HG03571 (cell line): ENCODE data around the gene SUN5.
"Not testable (repeated sequence)": the region's sequence is repeated elsewhere in the genome, so short reads cannot be mapped to it uniquely, and the experiment has no call there.

Source experiments
- ATAC-seq: cut with Tn5 transposase; IDR thresholded peaks from one replicate; pipeline ENCODE4 v1.9.1; 2021; ENCODE audit not compliant: unreplicated experiment

The SUN5 gene

DNA sequence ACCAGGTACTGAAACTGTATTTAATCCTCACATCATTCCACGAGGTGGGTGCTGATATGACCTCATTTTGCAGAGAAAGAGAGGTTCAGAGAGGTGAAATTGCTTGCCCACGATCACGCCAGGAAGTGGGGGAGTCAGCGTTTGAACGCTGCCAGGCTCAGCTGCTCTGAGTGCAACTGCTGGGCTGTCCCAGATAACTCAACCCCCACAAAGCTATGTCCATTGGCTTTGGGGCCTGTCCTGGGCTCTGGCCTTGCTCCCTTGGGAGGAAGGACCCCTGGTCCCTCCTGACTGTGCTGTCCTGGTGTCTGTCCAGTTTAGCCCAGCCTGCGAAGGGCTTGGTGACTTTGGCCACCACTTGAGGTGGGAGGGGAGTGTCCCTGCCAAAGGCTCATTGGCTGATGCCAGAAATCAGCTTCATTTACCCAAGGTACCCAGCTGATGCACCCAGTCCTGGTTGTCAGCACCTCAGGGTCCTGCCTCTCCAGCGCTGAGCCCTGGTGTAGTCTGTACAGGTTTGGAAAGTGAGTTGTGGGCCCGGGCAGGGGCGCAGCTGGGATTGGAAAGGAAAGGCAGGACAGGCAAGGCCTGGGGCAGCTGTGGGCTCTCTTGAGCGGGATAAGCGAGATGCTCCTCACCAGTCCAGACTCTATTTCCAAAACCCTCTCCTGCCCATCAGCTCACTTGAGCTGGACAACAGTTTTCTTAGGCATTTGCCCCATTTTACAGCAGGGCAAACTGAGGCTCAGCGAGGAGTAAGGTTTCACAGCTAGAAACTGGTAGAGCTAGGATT lies 38.5 kb downstream of the SUN5 start:
- ATAC-seq, result no peak

DNA sequence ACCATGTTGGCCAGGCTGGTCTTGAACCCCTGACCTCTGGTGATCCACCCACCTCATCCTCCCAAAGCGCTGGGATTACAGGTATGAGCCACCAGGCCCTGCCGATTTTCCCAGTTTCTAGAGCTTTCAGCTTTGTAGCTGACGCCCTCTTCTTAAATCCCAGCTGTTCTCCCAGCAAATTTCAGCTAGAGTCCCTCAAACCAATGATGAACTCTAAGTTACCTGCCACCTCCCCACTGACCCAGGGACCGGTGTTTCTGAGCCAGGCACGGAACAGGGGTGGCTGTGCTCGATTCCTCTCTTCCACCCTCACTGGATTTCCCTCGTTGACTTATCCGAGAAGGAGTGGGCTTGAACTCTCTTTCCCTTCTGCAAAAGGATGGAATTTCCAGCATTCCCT lies 39.1 kb downstream of the SUN5 start:
- no peak for ATAC-seq

DNA sequence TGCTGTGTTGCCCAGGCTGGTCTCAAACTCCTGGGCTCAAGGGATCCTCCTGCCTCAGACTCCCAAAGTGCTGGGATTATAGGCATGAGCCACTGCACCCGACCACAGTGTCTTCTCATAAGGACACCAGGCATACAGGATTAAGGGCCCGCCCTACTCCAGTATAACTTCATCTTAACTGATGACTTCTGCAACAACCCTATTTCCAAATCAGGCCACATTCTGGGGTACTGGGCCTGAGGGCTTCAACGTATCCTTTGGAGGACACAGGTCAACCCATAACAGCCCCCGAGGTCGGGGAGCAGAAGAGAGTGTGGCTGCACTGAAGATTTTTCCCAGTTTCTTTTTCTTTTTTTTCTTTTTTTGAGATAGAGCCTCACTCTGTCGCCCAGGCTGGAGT lies 39.7 kb downstream of the SUN5 start:
- ATAC-seq, result no peak

DNA sequence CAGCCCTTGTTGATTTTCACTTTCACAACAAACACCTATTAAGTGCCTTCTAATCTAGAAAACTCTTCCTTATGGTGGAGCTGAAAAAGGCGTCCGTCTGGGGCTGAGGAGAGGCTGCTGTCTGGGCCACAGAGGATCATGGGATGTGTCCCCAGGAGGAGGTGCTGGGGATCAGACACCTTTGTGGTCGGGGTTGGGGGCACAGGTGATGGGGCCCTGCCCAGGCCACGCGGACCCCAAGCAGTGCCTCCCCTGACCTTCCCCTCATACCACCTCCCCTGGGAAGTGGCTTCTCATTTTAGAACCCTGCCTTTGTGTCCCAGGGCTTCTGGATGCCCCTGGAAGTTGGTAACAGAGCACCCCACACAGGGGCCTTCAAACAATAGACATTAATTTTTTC lies 41.1 kb downstream of the SUN5 start:
- ATAC-seq, result no peak

DNA sequence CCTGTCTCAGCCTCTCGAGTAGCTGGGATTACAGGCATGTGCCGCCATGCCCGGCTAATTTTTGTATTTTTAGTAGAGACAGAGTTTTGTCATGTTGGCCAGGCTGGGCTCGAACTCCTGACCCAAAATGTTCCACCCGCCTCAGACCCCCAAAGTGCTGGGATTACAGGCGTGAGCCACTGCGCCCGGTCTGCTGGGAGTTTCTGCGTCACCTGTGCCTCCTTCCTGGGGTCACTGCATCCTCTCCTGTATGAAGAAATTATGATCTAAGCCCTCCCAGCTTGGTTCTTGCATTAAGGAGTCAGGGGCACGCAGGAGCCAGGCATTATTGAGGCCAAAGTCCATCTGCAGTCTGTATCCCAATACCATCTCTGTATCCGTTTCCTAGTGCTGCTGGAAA lies 41.6 kb downstream of the SUN5 start:
- not testable (repeated sequence) for ATAC-seq

DNA sequence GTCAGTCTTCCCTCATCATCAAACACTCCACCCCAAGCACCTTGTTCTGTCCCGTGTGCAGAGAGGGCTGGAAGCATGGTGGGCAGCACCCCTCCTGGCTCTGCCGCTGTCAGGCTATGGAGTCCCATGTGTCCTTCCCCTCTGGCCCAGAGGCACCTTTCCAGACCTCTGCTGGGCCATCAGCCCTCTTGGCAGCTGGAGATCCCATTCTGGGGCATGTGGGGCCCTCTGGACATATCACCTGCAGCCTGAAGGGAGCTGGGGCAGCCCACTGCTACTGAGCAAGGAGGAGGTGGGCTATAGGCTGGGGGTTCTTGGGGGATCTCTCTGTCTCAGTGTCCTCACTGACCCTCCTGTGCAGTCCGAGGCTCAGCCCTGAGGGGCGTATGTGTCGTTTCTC lies 42.2 kb downstream of the SUN5 start:
- no peak for ATAC-seq

DNA sequence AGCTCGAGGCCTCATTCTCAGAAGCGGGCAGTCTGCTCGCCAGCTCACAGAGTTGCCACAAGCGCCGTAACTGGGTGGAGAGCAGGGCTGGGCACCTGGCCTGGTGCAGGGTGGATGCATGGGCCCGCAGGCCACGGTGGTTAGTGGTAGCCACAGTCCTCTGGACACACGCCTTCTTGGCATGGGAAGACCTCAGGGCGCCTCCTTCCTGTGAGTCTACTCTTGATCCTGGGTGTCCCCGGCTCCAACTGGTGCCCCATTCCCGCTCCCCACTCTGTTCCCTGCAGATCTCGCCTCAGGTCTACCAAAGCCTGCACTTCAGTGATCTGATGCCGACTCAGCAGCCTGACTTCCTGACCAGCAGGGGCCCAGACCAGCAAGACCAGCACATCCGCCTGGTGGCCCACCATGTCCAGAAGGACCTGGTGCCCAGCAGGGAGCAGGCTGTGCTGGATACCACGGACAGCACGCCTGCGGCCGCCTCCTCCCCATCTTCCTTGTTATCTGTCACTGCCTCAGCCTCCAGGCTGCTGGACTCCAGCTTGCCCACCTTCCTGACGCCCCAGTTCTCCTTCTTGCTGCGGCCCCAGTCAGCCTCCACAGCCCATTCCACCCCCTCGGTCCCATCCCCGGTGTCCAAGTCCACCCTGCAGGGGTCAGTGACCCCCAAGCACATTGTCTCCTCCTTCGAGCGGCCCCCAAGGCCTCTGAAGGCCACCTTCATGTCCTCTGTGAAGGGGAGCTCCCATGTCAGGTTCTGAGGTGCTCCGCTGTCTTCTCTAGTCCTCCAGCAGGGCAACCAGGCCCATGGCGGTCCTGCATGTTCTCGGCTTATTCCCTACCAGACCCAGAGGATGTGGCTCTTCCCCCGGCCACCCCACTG lies 43.1 kb downstream of the SUN5 start:
- ATAC-seq, result no peak

DNA sequence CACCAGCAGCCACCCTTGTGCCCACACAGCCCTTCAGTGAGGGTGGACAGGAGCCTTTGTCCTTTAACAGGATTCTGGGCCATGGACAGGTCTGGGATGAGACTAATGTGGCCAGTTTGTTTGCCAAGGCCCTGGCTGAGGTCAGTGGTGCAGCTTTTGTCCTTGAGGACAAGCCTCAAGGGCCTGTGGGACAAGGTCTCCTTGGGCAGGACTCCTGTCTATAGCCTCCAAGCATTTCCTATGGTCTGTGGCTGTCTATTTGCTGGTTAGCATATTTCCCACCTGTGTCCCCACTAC lies 44.1 kb downstream of the SUN5 start:
- ATAC-seq, result no peak

DNA sequence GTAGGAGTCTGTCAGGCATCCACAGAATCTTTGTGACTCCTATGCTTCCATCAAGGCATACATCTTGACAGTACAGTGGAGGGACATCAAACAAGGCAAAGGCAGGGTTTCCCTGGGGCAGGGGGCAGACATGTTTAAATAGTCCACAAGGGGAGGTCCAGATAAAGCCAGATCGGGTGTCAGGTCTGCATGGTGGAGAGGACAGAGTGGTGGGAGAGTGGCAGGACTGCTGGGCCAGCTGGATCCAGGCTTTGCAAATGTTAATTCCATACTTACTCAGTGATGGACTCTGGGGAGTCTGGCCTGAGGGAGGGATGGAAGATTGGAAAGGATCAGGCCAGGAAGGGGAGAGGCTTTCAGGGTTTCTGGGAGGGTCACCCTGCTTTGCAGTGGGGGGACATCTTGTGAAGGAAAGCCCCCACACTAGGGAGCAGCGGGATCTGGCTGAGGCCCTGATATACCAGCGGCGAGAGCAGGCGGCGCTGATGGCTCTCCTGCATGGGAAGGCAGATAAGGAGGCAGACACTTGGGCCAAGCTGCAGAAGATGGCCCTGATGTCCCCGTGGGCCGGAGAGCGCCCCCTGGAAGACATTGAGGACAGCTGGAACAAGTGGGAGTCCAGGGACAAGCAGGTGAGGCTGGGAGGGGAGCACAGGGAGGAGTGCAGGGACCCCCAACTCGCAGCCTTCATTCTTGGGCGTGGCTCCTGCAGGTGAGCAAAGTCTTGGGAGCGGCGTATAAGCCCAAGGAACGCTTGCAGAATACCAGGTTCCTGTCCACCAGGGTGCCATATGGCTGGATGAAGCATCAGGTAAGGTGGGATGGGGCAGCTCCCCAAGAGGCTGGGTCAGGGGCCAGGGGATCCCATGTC lies 44.6 kb downstream of the SUN5 start:
- no peak for ATAC-seq

DNA sequence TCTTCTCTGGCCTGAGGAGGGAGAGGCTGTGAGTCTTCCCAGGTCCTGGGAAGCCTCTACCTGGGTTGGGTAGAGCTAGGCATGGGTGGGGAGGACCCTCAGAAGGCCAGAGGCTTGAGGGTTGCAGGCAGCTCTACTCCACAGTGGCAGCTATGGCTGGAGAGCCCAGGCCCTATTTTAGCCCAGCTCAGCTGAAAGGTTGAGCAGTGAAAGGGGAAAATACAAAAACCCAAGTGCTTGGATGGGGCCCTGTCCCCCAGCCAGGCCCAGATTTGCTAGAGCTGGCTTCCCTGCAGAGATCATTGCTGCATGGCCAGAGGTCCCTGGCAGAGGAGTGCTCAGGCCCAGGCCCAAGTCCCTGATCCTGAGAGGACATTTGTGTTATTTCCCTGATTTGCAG lies 45.7 kb downstream of the SUN5 start:
- no peak for ATAC-seq

DNA sequence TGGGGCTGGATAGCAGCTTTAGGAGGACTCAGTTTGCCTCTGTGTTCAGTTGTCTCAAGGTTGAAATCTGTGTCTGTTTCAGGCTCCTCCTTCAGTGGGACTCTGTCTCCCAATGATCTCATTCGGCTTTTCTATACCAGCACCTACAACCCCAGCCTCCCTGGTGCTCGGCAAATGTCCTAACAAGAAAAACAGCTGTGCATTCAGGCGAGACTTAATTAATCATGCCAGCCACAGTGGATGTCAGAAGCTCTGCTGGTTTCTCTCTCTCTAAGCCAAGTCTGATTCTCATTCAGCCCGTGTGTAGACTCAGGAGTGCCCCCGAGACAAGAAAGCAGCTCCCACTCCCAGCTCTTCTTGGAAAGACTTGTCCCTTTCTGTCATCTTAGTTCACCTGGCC lies 46.8 kb downstream of the SUN5 start:
- ATAC-seq, result no peak

DNA sequence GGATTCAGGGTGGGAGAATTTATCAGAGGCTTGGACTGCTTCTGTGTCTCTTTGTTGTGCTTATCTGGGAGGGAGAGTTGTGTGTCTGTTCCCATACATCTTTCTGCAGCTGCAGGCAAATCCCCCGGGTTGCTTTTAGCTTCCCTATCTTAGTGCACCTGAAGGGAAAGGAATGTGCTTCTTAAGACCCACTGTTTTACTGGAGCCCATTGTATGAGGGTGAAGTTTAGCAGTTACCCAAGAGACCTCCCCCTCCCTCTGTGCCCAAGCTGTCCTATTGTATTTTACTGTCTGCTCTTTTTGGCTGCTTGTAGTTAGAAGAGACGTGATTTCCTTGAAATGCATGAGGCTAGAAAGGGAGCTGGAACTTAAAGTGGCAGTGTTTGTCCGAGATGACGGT lies 53.7 kb downstream of the SUN5 start:
- not testable (repeated sequence) for ATAC-seq

DNA sequence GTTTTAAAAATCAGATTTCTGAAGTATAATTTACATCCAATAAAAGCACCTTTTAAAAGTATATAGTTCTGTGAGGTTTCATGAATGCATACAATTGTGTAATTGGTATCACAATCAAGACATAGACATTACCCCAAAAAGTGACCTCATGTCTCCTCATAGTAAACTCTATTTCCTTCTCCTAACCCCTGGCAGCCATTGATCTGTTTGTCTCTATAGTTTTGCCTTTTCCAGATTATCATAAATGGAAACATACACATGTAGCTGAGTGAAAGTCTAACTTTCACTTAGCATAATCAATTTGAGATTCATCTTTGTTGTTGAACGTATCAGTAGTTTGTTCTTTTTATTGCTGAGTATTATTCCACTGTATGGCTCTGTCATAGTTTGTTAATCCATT lies 57.6 kb downstream of the SUN5 start:
- ATAC-seq, result no peak

DNA sequence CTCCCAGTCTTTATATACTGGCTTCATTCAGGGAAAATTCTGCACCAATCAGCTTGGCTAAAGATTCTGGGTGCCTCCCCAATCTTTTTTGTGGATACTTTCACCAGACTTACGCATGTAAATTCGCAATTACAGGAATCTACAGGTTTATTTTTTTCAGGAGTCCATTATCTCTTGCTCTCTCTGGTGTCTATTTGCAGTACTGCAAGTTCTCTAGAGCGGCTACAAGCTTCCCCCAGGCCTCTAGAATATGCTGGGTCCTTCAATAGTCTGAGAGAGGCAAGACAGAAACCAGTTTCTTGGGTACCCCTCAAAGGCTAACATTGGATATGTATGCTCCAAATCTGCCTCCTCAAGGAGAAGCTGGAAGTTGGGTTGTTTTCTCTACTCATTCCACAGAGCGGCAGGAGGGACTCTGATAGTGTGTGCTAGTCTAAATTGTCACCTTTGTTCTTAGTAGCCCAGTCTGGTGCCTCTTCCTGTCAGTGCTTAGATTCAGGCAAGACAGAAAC lies 58.5 kb downstream of the SUN5 start:
- no peak for ATAC-seq

DNA sequence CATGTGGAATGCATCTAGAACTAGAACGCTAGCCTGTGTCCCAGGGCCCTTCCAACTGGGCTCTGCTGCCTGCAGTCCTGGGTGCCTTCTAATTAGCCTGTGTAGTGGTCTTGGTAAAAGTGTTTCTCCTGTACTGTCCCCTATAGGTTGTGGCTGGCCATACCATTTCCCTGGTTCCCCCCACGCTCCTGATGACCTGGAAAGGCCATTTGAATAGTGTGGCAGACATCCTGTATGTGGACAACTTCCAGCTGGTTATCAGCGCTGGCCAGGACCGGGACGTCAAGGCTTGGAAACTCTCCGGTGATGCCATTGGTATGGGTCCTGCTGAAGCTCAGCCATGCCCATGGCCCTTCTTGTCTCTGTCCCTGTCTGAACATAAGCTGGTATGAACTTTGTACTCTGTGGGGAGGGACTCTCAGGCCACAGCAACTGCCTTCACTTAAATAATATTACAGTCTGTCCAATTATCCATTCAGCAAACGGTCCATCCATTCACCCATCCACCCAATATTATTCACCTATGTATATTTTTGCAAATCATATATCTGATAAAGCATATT lies 60.7 kb downstream of the SUN5 start:
- ATAC-seq, result no peak

DNA sequence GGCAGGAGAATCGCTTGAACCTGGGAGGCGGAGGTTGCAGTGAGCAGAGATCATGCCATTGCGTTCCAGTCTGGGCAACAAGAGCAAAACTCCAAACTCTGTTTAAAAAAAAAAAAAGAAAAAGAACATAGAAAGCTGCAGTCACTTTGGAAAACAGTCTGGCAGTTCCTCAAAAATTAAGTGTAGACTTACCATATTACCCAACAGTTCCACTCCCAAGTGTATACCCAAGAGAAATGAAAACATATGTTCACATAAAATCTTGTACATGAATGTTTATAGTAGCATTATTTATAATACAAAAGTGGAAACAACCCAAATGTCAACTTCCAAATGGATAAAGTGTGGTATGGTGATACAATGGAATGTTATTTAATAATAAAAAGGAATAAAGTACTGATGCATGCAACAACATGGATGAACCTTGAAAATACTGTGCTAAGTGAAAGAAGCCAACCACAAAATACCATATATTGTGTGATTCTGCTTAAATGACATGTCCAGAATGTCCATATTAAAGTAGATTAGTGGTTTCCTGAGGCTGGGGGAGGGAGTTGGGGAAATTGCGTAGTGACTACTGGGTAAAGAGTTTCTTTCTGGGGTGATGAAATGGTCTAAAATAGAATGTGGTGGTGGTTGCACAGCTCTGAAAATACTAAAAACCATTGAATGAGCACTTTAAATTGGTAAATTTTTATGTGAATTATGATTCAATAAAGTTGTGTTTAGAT lies 62.9 kb downstream of the SUN5 start:
- ATAC-seq, result no peak

DNA sequence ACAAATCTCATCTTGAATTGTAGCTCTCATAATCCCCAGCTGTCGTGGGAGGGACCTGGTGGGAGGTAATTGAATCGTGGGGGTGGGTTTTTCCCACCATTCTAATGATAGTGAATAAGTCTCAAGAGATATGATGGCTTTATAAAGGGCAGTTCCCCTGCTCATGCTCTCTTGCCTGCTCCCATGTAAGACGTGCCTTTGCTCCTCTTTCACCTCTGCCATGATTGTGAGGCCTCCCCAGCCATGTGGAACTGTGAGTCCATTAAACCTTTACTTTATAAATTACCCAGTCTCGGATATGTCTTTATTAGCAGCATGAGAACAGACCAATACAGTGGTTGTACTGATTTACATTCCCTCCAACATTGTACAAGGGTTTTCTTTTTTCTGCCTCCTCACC lies 69.7 kb downstream of the SUN5 start:
- no peak for ATAC-seq
